Measurements from ENCODE around the gene SLC2A14. TPM values are rescaled to one million over a fixed set of nuclear protein-coding genes. Genes with fewer than 3 reads are reported as not detected.

The SLC2A14 gene
- total RNA-seq, 1 donor from 2014 or later, result not detected

Other genes starting within 250 kb of the SLC2A14 start
- gene APOBEC1, start 207.0 kb downstream of the SLC2A14 start, total RNA-seq, result not detected in 2 replicates
- not detected in 2 replicates for gene GDF3, start 177.1 kb downstream of the SLC2A14 start, total RNA-seq
- not detected in 2 replicates for gene DPPA3, start 161.5 kb downstream of the SLC2A14 start, total RNA-seq
- gene CLEC4C, start 125.5 kb downstream of the SLC2A14 start, total RNA-seq, result not detected in 2 replicates
- gene NANOGNB, start 107.7 kb downstream of the SLC2A14 start, total RNA-seq, result not detected in 2 replicates
- 0.03 and 0.16 TPM in 2 replicates for gene NANOG, start 83.5 kb downstream of the SLC2A14 start, total RNA-seq
- 31.4 and 32.9 TPM in 2 replicates for gene SLC2A3, start 63.3 kb upstream of the SLC2A14 start, total RNA-seq
- gene FOXJ2, start 159.8 kb upstream of the SLC2A14 start, total RNA-seq, result 8.4 and 11.9 TPM in 2 replicates
- 0.08 TPM in 1 of 2 replicates, not detected in the other for gene C3AR1, start 193.4 kb upstream of the SLC2A14 start, total RNA-seq
- gene NECAP1, start 209.4 kb upstream of the SLC2A14 start, total RNA-seq, result 53.1 and 55.7 TPM in 2 replicates